HepG2 (cell line): ENCODE results near the gene TCFL5. TPM values are rescaled to one million over a fixed set of nuclear protein-coding genes. Genes with fewer than 3 reads are reported as not detected.
A peak's percentile ranks its signal among the peaks of the same experiment; 100 is the strongest.

Experiments
- CENPT ChIP-seq: sonication (generic); formaldehyde crosslinking; IDR thresholded peaks from 2 replicates; pipeline ENCODE4 v1.8.0; 2022; ENCODE audit warnings: low read depth, mild to moderate bottlenecking, moderate library complexity, missing genetic modification reagents
- FOXK1 ChIP-seq: sonication (generic); formaldehyde crosslinking; IDR thresholded peaks from 2 replicates; pipeline ENCODE4 v1.4.0; 2020; ENCODE audit warnings: low read depth, missing genetic modification reagents, borderline replicate concordance
- GATAD2A ChIP-seq: IDR thresholded peaks from 2 replicates; pipeline ENCODE4 v1.6.1; 2016
- GMEB1 ChIP-seq: sonication (generic); formaldehyde crosslinking; IDR thresholded peaks from 2 replicates; pipeline ENCODE4 v1.5.1; 2020; ENCODE audit warnings: missing genetic modification reagents, mild to moderate bottlenecking, borderline replicate concordance
- JUND ChIP-seq: sonication (generic); formaldehyde crosslinking; IDR thresholded peaks from 2 replicates; pipeline ENCODE4 v1.8.0; 2022; ENCODE audit warnings: mild to moderate bottlenecking, missing genetic modification reagents
- MYPOP ChIP-seq: sonication (generic); formaldehyde crosslinking; IDR thresholded peaks from 2 replicates; pipeline ENCODE4 v1.8.1; 2023; ENCODE audit warnings: mild to moderate bottlenecking, moderate library complexity, missing genetic modification reagents
- PHF21A ChIP-seq: sonication (generic); formaldehyde crosslinking; IDR thresholded peaks from 2 replicates; pipeline ENCODE4 v1.5.0; 2020; ENCODE audit warnings: mild to moderate bottlenecking, missing genetic modification reagents
- POLR2A ChIP-seq, 2 experiments: IDR thresholded peaks; 2 replicates each; pipeline ENCODE4 v1.6.1; 2011; ENCODE audit warnings: low read depth in 2 of 2, low read length in 2 of 2, mild to moderate bottlenecking in 1 of 2, moderate library complexity in 1 of 2; ENCODE audit not compliant: insufficient read depth in 1 of 2
- RFX3 ChIP-seq: IDR thresholded peaks from 2 replicates; pipeline ENCODE4 v1.6.1; 2016; ENCODE audit warnings: missing biosample characterization, missing genetic modification reagents
- TAF1 ChIP-seq: sonication (generic); formaldehyde crosslinking; IDR thresholded peaks from 2 replicates; pipeline ENCODE4 v1.4.0; 2020; ENCODE audit warnings: missing genetic modification reagents
- U2AF1 ChIP-seq: fragments of 200-400 bp; formaldehyde crosslinking; optimal IDR thresholded peaks from 2 replicates; pipeline ENCODE3; 2017; ENCODE audit warnings: mild to moderate bottlenecking, low read depth, low read length
- ZBTB33 ChIP-seq: sonication (generic); formaldehyde crosslinking; IDR thresholded peaks from 2 replicates; pipeline ENCODE4 v1.4.0; 2020; ENCODE audit warnings: missing genetic modification reagents
- ZFYVE20 ChIP-seq: sonication (generic); formaldehyde crosslinking; IDR thresholded peaks from 2 replicates; pipeline ENCODE4 v1.8.0; 2023; ENCODE audit warnings: low read depth, mild to moderate bottlenecking, moderate library complexity, missing genetic modification reagents, borderline replicate concordance
- ZMYM2 ChIP-seq: sonication (generic); formaldehyde crosslinking; IDR thresholded peaks from 2 replicates; pipeline ENCODE4 v1.8.0; 2022; ENCODE audit warnings: mild to moderate bottlenecking, missing genetic modification reagents
- ZNF274 ChIP-seq: sonication (generic); formaldehyde crosslinking; IDR thresholded peaks from 2 replicates; pipeline ENCODE4 v1.5.1; 2020; ENCODE audit warnings: mild to moderate bottlenecking, missing genetic modification reagents
- ZNF276 ChIP-seq: sonication (generic); formaldehyde crosslinking; IDR thresholded peaks from 2 replicates; pipeline ENCODE4 v1.4.0; 2020; ENCODE audit warnings: mild to moderate bottlenecking, low read depth, missing genetic modification reagents
- ZNF512B ChIP-seq: sonication (generic); formaldehyde crosslinking; IDR thresholded peaks from 2 replicates; pipeline ENCODE4 v1.5.1; 2020; ENCODE audit warnings: missing genetic modification reagents, mild to moderate bottlenecking, borderline replicate concordance
- ZNF556 ChIP-seq: sonication (generic); formaldehyde crosslinking; IDR thresholded peaks from 2 replicates; pipeline ENCODE4 v1.4.0; 2020; ENCODE audit warnings: mild to moderate bottlenecking, missing genetic modification reagents, borderline replicate concordance
- polyA plus RNA-seq, 8 experiments: library from polyadenylated mRNA; depleted of rRNA in 3 of 8; stranded (reverse) in 7 of 8; unstranded in 1 of 8; fragments of >200 nt; fragmentation: Illumina TruSeq in 4 of 8; extraction: Trizol in 4 of 8; gene quantifications; 2 replicates each; pipeline versions ENCODE4 v1.2.1 to v1.2.3, GENCODE V29; 2011 to 2016; ENCODE audit warnings: low read depth in 4 of 8, missing spikeins in 1 of 8, mixed read lengths in 1 of 8; ENCODE audit not compliant: insufficient read depth in 1 of 8
- total RNA-seq, 5 experiments: library from RNA; depleted of rRNA; stranded (reverse); fragments of >200 nt; fragmentation: Illumina TruSeq; extraction: Trizol; gene quantifications; 2 replicates each; pipeline ENCODE4 v1.2.3, GENCODE V29; 2016; ENCODE audit warnings: low read depth in 1 of 5

The TCFL5 gene
- total and polyA plus RNA-seq, 2 of the 13 experiments (the other 11 are each of a cell fraction or from before 2014, with no cell fraction given) = 14.8 to 20.0 TPM

GRCh38 chr20:62796699-62797491, 64.7 kb downstream of the TCFL5 start (continued):
- TF ChIP-seq ZNF276 (CRISPR knock-in tag) (no peak), U2AF1 (no peak), CENPT (CRISPR knock-in tag) (0 out of 2 replicates have a peak, but pooled peaks have one; percentile 12), ZFYVE20 (CRISPR knock-in tag) (no peak), POLR2A (IDR thresholded peaks at IDR 0.05; ENCODE audit: insufficient read depth in 1 of 2, low read depth in 2 of 2, low read length in 2 of 2) (no peak), ZNF274 (CRISPR knock-in tag) (no peak), ZBTB33 (no peak), ZMYM2 (no peak), MYPOP (CRISPR knock-in tag) (no peak), JUND (CRISPR knock-in tag) (no peak), ZNF556 (CRISPR knock-in tag) (no peak), ZNF512B (CRISPR knock-in tag) (no peak), GATAD2A (CRISPR knock-in tag) (no peak), FOXK1 (CRISPR knock-in tag) (no peak), RFX3 (no peak), GMEB1 (CRISPR knock-in tag) (no peak), PHF21A (CRISPR knock-in tag) (no peak), TAF1 (CRISPR knock-in tag) (no peak)
